Fibroblast of lung (primary cell): Measurements from ENCODE around the gene BRAF. TPM values are rescaled to one million over a fixed set of nuclear protein-coding genes. Genes with fewer than 3 reads are reported as not detected.
A peak's percentile ranks its signal among the peaks of the same experiment; 100 is the strongest.

ENCODE experiments used
- DNase-seq, 2 donors: peaks; one replicate each; pipeline versions ENCODE4 v3.0.0 to v3.0.0-alpha.2; 2010; ENCODE audit warnings: low read depth in 2 of 2
- H2AFZ ChIP-seq: 2 replicates; pipeline ENCODE4 v1.5.1; 2012; ENCODE audit warnings: low read length, control low read depth, inconsistent platforms
- H3K27ac ChIP-seq: 2 replicates; pipeline ENCODE4 v1.5.1; 2011; ENCODE audit warnings: low read length, control low read depth; ENCODE audit not compliant: insufficient read depth
- H3K27me3 ChIP-seq: 2 replicates; pipeline ENCODE4 v1.5.1; 2011; ENCODE audit warnings: mild to moderate bottlenecking, low read length; ENCODE audit not compliant: control insufficient read depth, insufficient read depth
- H3K36me3 ChIP-seq: 2 replicates; pipeline ENCODE4 v1.5.1; 2011; ENCODE audit warnings: low read length; ENCODE audit not compliant: control insufficient read depth, insufficient read depth
- H3K4me1 ChIP-seq: 2 replicates; pipeline ENCODE4 v1.5.1; 2011; ENCODE audit warnings: low read length; ENCODE audit not compliant: control insufficient read depth, insufficient read depth; ENCODE audit errors: extremely low read depth
- H3K4me2 ChIP-seq: 2 replicates; pipeline ENCODE4 v1.5.1; 2011; ENCODE audit warnings: low read length, control low read depth; ENCODE audit not compliant: insufficient read depth; ENCODE audit errors: extremely low read depth
- H3K4me3 ChIP-seq, 4 experiments: fragments of 200-600 bp in 1 of 4; sonication (generic) in 1 of 4; replicated peaks in 1 of 4; 2 replicates each; pipeline ENCODE4 v1.5.1; 2011 to 2016; ENCODE audit warnings: low read length in 4 of 4, low read depth in 3 of 4, mild to moderate bottlenecking in 3 of 4, control low read depth in 2 of 4, inconsistent platforms in 1 of 4, mixed read lengths in 1 of 4; ENCODE audit not compliant: insufficient read depth in 1 of 4; ENCODE audit errors: control extremely low read depth in 1 of 4
- H3K79me2 ChIP-seq: 2 replicates; pipeline ENCODE4 v1.5.1; 2012; ENCODE audit warnings: mild to moderate bottlenecking, low read length, inconsistent platforms; ENCODE audit not compliant: control insufficient read depth, insufficient read depth
- H3K9ac ChIP-seq: 2 replicates; pipeline ENCODE4 v1.5.1; 2011; ENCODE audit warnings: mild to moderate bottlenecking, low read length, control low read depth; ENCODE audit not compliant: insufficient read depth
- H3K9me3 ChIP-seq: 2 replicates; pipeline ENCODE4 v1.5.1; 2012; ENCODE audit warnings: low read depth, low read length; ENCODE audit not compliant: control insufficient read depth, insufficient read depth
- H4K20me1 ChIP-seq: 2 replicates; pipeline ENCODE4 v1.5.1; 2011; ENCODE audit warnings: low read length; ENCODE audit not compliant: control insufficient read depth, insufficient read depth; ENCODE audit errors: extremely low read depth
- EZH2 ChIP-seq: IDR thresholded peaks from 2 replicates; pipeline ENCODE4 v1.5.1; 2012; ENCODE audit warnings: low read length, control low read depth, mild to moderate bottlenecking; ENCODE audit errors: missing control alignments
- polyA plus RNA-seq, 2 donors: library from polyadenylated mRNA; depleted of rRNA in 1 of 2; stranded (reverse) in 1 of 2; unstranded in 1 of 2; fragments of >200 nt; gene quantifications; 2 replicates each; pipeline ENCODE4 v1.2.1, GENCODE V29; 2011 to 2012; ENCODE audit warnings: missing spikeins in 1 of 2
- total RNA-seq: library from RNA; depleted of rRNA; stranded (reverse); fragments of >200 nt; gene quantifications from 2 replicates; pipeline ENCODE4 v1.2.1, GENCODE V29; 2014
- TF ChIP-seq, protein P1 (sequence below), 2 donors: IDR thresholded peaks in 1 of 2; conservative IDR thresholded peaks in 1 of 2; 1 replicate in 1 of 2; 2 replicates in 1 of 2; pipeline ENCODE4 v1.5.1; 2011 to 2012; ENCODE audit warnings: low read length in 2 of 2, control low read depth in 1 of 2, inconsistent platforms in 1 of 2, low read depth in 1 of 2, mild to moderate bottlenecking in 1 of 2

Gene BRAF
- total and polyA plus RNA-seq, 2 donors (not counting 1 experiment from before 2014, with no cell fraction given) = 21.1 to 23.1 TPM

DNA sequence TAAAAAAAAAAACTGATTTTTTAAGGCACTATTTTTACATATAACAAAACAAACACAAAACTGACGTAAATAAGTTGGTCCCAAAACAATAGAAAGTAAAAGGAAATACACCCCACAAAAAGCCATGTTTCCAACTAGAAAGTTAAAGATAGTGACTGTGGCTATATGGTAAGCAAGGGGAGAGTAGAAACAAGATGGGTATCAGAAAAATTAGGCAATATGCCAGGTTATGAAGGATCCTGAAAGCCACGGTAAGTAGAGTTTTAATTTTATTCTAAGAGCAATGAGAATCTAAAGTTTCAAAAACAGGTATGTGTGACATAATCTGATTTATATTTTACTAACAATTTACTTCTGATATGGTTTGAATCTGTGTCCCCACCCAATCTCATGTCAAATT lies 61.5 kb downstream of the BRAF start:
- Histone ChIP-seq H2AFZ (no peak overlapping the region), H4K20me1 (no peaks in the 10 kb centered on the region), H3K9ac (no peak overlapping the region)

DNA sequence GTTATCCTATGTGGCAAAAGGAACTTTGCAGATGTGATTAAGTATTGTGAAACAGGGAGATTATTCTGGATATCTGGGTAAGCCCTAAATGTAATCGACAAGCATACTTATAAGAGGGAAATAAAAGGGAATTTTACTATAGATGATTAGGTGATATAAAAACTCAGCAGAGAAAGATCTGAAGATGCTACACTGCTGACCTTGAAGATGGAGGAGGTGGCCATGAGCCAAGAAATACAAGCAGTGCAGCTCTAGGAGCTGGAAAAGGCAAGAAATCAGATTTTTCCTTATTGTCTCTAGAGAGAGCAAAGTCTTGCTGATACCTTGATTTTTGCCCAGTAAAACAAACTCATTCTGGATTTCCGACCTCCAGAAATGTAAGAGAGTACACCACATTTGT lies 67.7 kb downstream of the BRAF start:
- Histone ChIP-seq H3K9me3 (no peaks in the 10 kb centered on the region), H3K9ac (no peak overlapping the region), H4K20me1 (peaks cover 1% of the 10 kb centered on the region), H2AFZ (no peak overlapping the region), H3K79me2 (peaks cover 7% of the 10 kb centered on the region), H3K36me3 (no peaks in the 10 kb centered on the region), H3K27me3 (no peaks in the 10 kb centered on the region), H3K4me1 (no peaks in the 10 kb centered on the region), H3K27ac (no peak overlapping the region), H3K4me2 (no peak overlapping the region), H3K4me3 (no peak overlapping the region)
- TF ChIP-seq, protein P1, sequence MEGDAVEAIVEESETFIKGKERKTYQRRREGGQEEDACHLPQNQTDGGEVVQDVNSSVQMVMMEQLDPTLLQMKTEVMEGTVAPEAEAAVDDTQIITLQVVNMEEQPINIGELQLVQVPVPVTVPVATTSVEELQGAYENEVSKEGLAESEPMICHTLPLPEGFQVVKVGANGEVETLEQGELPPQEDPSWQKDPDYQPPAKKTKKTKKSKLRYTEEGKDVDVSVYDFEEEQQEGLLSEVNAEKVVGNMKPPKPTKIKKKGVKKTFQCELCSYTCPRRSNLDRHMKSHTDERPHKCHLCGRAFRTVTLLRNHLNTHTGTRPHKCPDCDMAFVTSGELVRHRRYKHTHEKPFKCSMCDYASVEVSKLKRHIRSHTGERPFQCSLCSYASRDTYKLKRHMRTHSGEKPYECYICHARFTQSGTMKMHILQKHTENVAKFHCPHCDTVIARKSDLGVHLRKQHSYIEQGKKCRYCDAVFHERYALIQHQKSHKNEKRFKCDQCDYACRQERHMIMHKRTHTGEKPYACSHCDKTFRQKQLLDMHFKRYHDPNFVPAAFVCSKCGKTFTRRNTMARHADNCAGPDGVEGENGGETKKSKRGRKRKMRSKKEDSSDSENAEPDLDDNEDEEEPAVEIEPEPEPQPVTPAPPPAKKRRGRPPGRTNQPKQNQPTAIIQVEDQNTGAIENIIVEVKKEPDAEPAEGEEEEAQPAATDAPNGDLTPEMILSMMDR (conservative IDR thresholded peaks at IDR 0.05 in 1 of 2, IDR thresholded peaks at IDR 0.05 in 1 of 2; ENCODE audit: low read depth in 1 of 2, low read length in 2 of 2) = no peak
- no peak for TF ChIP-seq EZH2
- DNase-seq = peak in 1 of 2 donors; percentile 3

More for the DNA sequence above, 61.5 kb downstream of the BRAF start:
- no peaks in the 10 kb centered on the region for H3K9me3 ChIP-seq
- DNase-seq = no peak
- TF ChIP-seq, protein P1 (conservative IDR thresholded peaks at IDR 0.05 in 1 of 2, IDR thresholded peaks at IDR 0.05 in 1 of 2; ENCODE audit: low read depth in 1 of 2, low read length in 2 of 2) = no peak
- no peak for TF ChIP-seq EZH2
- H3K4me2 ChIP-seq = no peak overlapping the region
- H3K27me3 ChIP-seq = no peaks in the 10 kb centered on the region
- H3K36me3 ChIP-seq = no peaks in the 10 kb centered on the region
- H3K4me3 ChIP-seq = no peak overlapping the region
- no peak overlapping the region for H3K27ac ChIP-seq
- H3K79me2 ChIP-seq = peaks cover 13% of the 10 kb centered on the region
- H3K4me1 ChIP-seq = no peaks in the 10 kb centered on the region

DNA sequence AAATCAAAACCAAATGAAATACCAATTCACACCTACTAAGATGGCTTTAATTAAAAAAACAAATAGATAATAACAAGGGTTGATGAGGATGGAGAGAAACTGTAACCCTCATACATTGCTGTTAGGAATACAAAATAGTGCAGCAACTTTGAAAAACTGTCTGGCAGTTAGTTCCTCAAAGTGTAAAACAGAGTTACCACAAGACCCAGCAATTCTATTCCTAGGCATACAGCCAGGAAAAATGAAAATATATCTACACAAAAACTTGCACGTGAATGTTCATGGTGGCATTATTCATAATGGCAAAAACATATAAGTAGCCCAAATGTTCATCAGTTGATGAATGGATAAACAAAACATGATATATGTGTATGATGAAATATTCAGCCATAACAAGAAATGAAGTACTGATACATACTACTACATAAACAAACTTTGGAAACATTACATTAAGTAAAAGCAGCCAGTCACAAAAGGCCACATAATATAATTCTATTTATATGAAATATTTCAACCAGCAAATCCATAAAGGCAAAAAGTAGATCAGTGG lies 83.5 kb downstream of the BRAF start:
- Histone ChIP-seq H3K36me3 (no peaks in the 10 kb centered on the region), H3K79me2 (no peaks in the 10 kb centered on the region), H3K9me3 (no peaks in the 10 kb centered on the region), H3K27me3 (no peaks in the 10 kb centered on the region), H4K20me1 (no peaks in the 10 kb centered on the region), H3K4me2 (no peak overlapping the region), H3K9ac (no peak overlapping the region), H3K27ac (no peak overlapping the region), H2AFZ (no peak overlapping the region), H3K4me3 (no peak overlapping the region), H3K4me1 (no peaks in the 10 kb centered on the region)
- DNase-seq = peak in 1 of 2 donors; percentile 88
- TF ChIP-seq EZH2 = no peak
- TF ChIP-seq, protein P1 (conservative IDR thresholded peaks at IDR 0.05 in 1 of 2, IDR thresholded peaks at IDR 0.05 in 1 of 2; ENCODE audit: low read depth in 1 of 2, low read length in 2 of 2) = no peak
